ENCODE measurements around the gene SLC9A1. TPM values are rescaled to one million over a fixed set of nuclear protein-coding genes. Genes with fewer than 3 reads are reported as not detected.
A peak's percentile ranks its signal among the peaks of the same experiment; 100 is the strongest.
"Not testable (repeated sequence)": the region's sequence is repeated elsewhere in the genome, so short reads cannot be mapped to it uniquely, and the experiment has no call there.

Gene SLC9A1
- total RNA-seq = 79.4 TPM

DNA sequence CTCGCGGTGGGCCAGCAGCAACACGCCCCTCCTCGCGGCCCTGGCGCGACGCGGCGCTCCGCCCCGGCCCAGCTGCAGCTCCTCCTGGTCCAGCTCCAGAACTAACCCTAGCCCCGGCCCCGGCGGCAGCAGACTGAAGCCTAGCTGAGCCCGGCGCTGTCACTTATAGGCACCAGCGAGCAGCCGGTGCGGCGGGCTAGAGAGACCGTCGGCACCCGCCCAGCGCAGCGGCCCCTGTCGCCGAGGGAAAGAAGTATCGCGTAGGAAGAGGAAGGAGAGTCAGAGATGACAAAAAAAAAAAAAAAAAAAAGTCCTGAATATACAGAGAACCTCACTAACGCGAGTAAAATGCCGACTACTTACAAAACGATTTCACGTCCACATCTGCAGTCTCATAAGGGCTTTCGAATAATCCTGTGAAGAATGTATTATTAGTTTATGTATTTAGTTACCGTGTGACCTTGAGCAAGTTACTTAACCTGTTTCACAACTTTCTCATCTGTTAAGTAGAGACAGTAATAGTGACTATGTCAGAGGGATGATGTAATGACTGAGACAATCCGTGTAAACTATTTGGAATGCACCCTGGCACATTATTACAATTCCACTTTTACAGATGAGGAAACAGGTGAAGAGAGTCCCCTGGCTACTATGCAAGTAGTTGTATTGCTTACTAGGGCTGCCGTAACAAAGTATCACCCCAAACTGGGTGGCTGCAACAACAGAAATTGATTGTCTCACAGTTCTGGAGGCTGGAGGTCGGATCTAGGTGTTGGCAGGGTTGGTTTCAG lies at the start of gene SLC9A1:
SLC9A1 (minus strand) TSS at position 135 of the 791 bp plus-strand sequence. CDS start 791 bp downstream, outside the sequence.
- DNase-seq (ENCODE audit: low spot score) = peak; percentile 96

DNA sequence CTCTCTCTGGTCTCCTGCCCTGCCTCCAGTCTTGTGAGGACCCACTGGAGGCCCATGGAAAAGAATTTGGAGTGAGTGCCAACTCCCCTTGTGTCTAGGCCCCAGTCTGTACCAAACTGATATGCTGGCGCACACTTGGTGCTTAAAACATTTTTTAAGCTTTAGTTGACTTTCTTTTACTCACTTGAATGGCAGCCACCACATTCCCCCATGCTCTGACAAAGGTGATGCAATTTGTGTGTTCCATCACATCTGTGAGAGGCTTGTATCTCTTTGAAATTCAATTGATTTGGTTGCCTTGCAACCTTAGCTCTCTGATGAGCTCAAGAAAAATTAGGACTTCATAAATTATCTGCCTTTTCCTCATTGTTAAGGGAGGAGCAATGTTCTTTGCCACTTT lies 49.0 kb upstream of the SLC9A1 start:
- DNase-seq (ENCODE audit: low spot score) = no peak

GRCh38 chr1:27201295-27201694 lies 46.4 kb upstream of the SLC9A1 start:
- no peak for DNase-seq (ENCODE audit: low spot score)

- no peak for DNase-seq (ENCODE audit: low spot score)
Observed at GRCh38 chr1:27193194-27193593, 38.3 kb upstream of the SLC9A1 start.

GRCh38 chr1:27192039-27192529 lies 37.2 kb upstream of the SLC9A1 start:
- DNase-seq (ENCODE audit: low spot score) = no peak

GRCh38 chr1:27184665-27185064 lies 29.7 kb upstream of the SLC9A1 start:
- not testable (repeated sequence) for DNase-seq (ENCODE audit: low spot score)

DNA sequence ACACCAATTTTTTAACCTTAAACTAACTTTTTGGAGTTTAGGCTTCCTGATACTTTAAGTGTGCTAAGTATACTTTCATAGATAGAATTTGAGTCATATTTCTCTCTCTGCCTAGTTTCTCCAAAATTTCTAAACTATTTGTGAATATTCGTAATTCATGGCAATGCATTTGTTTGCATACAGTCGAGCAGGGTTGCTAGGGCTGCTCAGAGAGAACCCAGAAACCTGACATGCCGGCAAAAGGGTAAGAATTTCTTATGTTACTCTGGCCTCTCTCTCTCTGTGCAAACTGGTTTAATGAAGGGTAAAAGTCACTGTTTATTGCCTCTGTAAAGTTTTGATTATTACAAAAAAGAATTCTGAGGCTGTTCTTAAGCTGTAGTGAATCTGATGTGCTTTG lies 25.1 kb upstream of the SLC9A1 start:
- DNase-seq (ENCODE audit: low spot score) = no peak

GRCh38 chr1:27179379-27179778 lies 24.5 kb upstream of the SLC9A1 start:
- DNase-seq (ENCODE audit: low spot score) = no peak

DNA sequence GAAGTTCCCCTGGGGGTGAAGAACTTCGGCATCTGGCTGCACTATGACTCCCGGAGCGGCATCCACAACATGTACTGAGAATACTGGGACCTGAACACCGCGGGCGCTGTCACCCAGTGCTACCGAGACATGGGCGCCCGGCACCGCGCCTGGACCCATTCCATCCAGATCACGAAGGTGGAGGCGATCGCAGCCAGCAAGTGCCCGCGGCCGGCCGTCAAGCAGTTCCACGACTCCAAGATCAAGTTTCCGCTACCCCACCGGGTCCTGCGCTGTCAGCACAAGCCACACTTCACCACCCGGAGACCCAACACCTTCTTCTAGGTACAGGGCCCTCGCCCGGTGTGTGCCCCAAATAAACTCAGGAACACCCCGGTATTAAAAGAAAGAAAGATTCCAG lies 22.0 kb upstream of the SLC9A1 start:
- DNase-seq (ENCODE audit: low spot score) = no peak

DNA sequence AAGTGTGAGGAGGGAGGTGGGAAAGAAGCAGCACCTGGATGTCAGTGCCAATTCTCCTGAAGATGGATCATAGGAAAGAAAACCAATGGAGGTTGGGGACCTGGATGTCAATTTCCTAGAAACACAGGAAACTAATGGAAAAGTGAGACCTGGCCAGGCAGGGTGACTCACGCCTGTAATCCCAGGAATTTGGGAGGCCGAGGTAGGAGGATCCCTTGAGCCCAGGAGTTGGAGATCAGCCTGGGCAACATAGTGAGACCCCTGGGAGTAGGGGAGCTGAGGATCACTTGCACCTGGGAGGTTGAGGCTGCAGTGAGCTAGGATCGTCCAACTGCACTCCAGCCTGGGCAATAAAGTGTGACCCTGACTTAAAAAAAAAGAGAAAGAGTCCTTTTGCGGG lies 21.4 kb upstream of the SLC9A1 start:
- no peak for DNase-seq (ENCODE audit: low spot score)

- not testable (repeated sequence) for DNase-seq (ENCODE audit: low spot score)
Observed at GRCh38 chr1:27172992-27173391, 18.1 kb upstream of the SLC9A1 start.

GRCh38 chr1:27166929-27167328 lies 12.0 kb upstream of the SLC9A1 start:
- DNase-seq (ENCODE audit: low spot score) = no peak

DNA sequence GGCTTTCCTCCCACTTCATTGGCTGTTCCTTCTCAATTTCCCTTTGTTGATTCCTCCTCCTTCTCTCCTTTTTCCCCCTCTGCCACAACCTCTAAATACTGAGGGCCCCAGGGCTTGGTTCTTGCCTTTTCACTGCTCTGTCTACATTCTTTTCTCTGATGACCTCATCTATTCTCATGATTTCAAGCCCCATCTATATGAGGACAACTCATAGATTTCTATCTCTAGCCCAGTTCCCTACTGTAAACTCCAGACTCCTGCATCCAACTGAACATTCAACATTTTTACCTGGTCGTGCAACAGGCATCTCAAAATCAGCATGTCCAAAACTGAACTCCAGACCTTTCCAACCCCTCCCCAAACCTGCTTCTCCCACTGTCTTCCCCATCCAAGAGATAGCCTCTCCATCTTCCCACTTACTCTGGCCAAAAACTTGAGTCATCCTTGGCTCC lies 11.5 kb upstream of the SLC9A1 start:
- DNase-seq (ENCODE audit: low spot score) = no peak

- DNase-seq (ENCODE audit: low spot score) = no peak
Observed at GRCh38 chr1:27163093-27163492, 8.2 kb upstream of the SLC9A1 start.

DNA sequence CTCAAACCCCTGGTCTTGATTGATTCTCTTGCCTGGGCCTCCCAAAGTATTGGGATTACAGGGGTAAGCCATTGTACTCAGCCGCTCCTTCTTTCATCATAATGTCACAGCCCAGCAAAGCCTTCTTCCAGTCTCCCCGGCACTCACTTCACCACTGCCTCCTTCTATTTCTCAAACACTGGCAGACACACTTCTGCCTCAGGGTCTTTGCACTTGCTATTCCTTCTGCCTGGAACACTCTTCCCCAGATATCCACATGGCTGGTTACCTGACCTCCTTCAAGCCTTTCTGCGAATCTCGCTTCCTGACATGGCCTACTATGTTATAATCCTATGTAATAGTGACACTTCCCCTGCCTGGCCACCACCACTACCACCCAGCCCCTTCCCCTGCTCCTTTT lies 7.2 kb upstream of the SLC9A1 start:
- no peak for DNase-seq (ENCODE audit: low spot score)

- no peak for DNase-seq (ENCODE audit: low spot score)
Observed at GRCh38 chr1:27161594-27161993, 6.7 kb upstream of the SLC9A1 start.

DNA sequence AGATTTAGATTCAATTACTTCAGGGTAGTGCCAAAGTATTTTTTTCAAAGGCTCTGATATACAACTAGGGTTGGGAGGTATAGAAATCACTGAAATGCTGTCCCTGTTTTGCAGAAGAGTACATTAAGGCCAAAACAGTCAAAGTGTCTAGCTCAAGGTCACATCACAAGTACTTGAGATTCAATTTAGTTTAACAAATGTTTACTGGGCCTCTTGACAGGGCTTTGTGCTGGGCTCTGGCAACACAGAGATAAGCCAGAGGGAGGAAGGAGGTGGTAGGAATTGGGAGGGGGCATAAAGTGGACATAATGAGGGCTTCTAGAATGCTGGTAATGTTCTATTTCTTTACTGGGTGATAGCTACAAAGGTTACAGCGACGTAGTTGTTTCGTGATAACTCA lies 2.3 kb upstream of the SLC9A1 start:
- DNase-seq (ENCODE audit: low spot score) = no peak

- DNase-seq (ENCODE audit: low spot score) = no peak
Observed at GRCh38 chr1:27154469-27154990, 395 bp downstream of the SLC9A1 start.

- no peak for DNase-seq (ENCODE audit: low spot score)
Observed at GRCh38 chr1:27153927-27154358, 982 bp downstream of the SLC9A1 start.

DNA sequence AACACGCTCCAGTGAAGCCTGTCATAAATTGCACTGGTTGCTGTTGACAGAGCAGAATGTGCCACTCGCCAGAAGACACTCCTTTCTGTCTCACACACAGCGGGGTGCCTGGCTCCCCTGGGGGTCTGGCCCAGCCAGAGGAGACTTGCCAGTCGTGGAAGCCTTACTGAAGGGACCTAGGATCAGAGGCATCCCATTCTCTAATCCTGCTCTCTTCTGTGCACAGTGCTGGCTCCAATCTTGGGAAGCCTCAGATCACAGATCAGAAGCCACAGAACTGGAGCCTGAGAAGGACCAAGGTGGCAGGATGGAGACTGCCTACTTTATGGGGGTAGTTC lies 1.4 kb downstream of the SLC9A1 start:
- DNase-seq (ENCODE audit: low spot score) = no peak

DNA sequence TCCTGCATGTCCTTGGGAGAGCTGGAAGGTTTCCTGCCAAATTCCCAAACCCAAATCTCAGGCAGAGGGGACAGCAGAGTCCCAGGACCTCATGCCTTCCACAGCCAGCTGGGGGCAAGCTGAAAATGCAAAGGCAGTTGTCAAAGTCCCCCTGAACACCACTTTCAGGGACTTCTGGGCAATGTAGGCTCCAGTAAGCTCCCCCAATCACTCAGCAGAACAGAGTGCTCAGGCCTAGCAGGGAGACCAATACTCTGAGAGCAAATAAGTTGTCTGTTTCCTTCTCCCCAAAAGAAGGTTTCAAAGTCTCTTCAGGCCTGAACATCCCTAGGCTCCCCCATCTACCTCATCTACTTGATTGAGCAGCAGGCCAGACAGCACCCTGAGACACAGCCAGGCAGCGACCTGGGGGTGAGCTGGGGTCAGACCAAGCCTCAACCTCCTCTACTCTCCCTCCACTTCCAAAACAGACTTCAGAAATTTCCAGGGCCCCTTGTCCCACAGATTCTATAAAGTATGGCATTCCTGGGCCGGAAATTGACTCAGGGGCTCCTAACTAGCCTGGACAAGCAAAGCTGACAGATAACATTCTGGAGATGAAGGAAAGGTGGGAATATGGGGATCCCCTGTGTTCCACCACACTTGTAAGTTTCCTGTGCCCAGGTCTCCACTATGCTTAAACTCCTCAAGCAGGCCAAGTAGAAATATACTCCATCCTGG lies 1.9 kb downstream of the SLC9A1 start:
- no peak for DNase-seq (ENCODE audit: low spot score)

GRCh38 chr1:27152004-27152828 lies 2.7 kb downstream of the SLC9A1 start:
- no peak for DNase-seq (ENCODE audit: low spot score)

Measured in ureter (tissue), 1 donor.